ENCODE measurements around the gene DIDO1. TPM values are rescaled to one million over a fixed set of nuclear protein-coding genes. Genes with fewer than 3 reads are reported as not detected.

Gene DIDO1
- total RNA-seq, 1 donor from 2014 or later, result 61.2 TPM

DNA sequence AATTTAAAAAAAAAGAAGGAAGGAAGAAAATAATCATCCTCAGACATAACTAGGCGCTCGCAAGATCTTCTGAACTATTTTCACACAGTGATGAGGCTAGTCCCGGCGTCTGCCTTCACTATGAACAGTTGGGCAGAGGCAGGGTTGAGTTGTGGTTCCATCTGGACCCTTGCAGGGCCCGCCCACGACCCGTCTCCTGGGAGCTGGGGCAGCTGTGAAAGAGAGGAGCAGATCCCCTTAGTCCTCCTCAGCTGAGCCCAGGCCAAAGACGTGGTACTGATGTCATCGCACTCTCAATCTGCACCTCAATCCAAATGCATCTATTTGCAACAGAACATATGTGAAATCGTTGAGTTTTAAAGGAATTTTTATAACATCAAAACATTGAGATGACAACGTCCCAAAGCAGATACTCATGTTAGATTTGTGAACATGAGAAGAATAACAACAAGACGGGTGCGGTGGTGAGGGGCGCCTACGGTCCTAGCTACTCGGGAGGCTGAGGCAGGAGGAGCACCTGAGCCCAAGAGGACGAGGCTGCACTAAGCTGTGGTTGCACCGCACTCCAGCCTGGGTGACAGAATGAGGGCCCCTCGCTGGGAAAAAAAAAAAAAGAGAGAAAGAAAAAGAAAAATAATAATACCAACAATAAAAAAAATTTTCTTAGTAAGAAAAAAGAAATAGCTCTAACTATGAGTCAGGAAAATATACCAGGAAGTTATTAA, 80.0 kb downstream of the DIDO1 start:
- H3K36me3 Mint-ChIP-seq (ENCODE audit: low read depth), result no peaks in the 10 kb centered on the region
- no peak for DNase-seq
- H3K27ac Mint-ChIP-seq, result no peak overlapping the region
- H3K4me3 Mint-ChIP-seq, result no peak overlapping the region
- intact Hi-C loops (cut with micrococcal nuclease), result no loop called here
- no peaks in the 10 kb centered on the region for H3K27me3 Mint-ChIP-seq
- H3K4me1 Mint-ChIP-seq, result no peaks in the 10 kb centered on the region
- no peaks in the 10 kb centered on the region for H3K9me3 Mint-ChIP-seq

- Mint-ChIP-seq H3K4me1 (no peaks in the 10 kb centered on the region), H3K27me3 (no peaks in the 10 kb centered on the region), H3K4me3 (no peak overlapping the region), H3K9me3 (no peaks in the 10 kb centered on the region), H3K36me3 (ENCODE audit: low read depth) (no peaks in the 10 kb centered on the region), H3K27ac (no peak overlapping the region)
- intact Hi-C loops (cut with micrococcal nuclease), result no loop called here
- DNase-seq, result no peak
These were observed 80.7 kb downstream of the DIDO1 start for GRCh38 chr20:62845416-62846160.

DNA sequence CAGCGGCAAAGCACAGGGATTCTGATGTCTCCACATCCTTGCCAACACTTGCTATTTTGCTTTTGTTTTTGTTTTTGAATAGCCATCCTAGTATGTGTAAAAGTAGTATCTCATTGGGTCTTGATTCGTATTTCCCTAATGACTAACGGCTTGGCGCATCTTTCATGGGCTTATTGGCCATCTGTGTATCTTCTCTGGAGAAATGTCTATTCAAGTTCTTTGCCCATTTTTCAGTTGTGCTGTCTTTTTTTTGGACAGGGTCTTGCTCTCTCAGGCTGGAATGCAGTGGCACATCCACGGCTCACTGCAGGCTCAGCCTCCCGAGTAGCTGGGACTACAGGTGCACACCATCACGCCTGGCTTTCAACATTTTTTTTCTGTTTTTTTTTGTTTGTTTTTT, 82.1 kb downstream of the DIDO1 start:
- H3K36me3 Mint-ChIP-seq (ENCODE audit: low read depth), result no peaks in the 10 kb centered on the region
- DNase-seq, result no peak
- no peaks in the 10 kb centered on the region for H3K27me3 Mint-ChIP-seq
- no peak overlapping the region for H3K27ac Mint-ChIP-seq
- intact Hi-C loops (cut with micrococcal nuclease), result no loop called here
- H3K9me3 Mint-ChIP-seq, result no peaks in the 10 kb centered on the region
- H3K4me3 Mint-ChIP-seq, result no peak overlapping the region
- no peaks in the 10 kb centered on the region for H3K4me1 Mint-ChIP-seq

GRCh38 chr20:62843656-62844055, 82.6 kb downstream of the DIDO1 start:
- Mint-ChIP-seq H3K27ac (no peak overlapping the region), H3K4me1 (no peaks in the 10 kb centered on the region), H3K27me3 (no peaks in the 10 kb centered on the region), H3K36me3 (ENCODE audit: low read depth) (no peaks in the 10 kb centered on the region), H3K4me3 (no peak overlapping the region), H3K9me3 (no peaks in the 10 kb centered on the region)
- DNase-seq, result no peak
- intact Hi-C loops (cut with micrococcal nuclease), result no loop called here

DNA sequence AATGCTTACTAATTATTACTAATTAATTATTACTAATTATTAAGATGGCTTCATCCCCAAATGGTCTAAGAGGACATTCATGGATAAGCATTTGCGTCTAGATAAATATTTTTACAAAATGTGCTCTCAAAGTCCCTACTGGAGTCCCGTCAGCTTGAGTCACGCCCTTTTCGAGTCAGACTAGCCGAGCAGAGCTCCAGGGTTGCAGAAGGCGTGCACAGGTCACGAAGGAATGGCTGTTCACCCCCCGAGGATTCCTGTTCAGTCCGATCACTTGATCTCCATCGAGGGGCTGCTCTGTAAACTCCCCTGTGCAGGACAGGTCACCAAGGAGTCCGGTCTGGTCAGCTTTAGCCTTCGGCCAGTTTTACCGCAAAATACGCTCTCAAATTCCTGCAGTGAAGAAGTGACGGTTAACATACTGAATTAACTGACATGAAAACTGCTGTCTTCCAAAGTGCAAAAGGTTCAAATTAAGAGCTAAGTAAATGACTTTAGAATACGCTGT, 84.5 kb downstream of the DIDO1 start:
- Mint-ChIP-seq H3K9me3 (no peaks in the 10 kb centered on the region), H3K4me3 (no peak overlapping the region), H3K27me3 (no peaks in the 10 kb centered on the region), H3K4me1 (no peaks in the 10 kb centered on the region), H3K27ac (no peak overlapping the region), H3K36me3 (ENCODE audit: low read depth) (no peaks in the 10 kb centered on the region)
- intact Hi-C loops (cut with micrococcal nuclease), result no loop called here
- DNase-seq, result no peak

- no peaks in the 10 kb centered on the region for H3K27me3 Mint-ChIP-seq
- no peaks in the 10 kb centered on the region for H3K4me1 Mint-ChIP-seq
- H3K27ac Mint-ChIP-seq, result no peak overlapping the region
- no peaks in the 10 kb centered on the region for H3K9me3 Mint-ChIP-seq
- intact Hi-C loops (cut with micrococcal nuclease), result no loop called here
- no peak overlapping the region for H3K4me3 Mint-ChIP-seq
- DNase-seq, result no peak
- no peaks in the 10 kb centered on the region for H3K36me3 Mint-ChIP-seq (ENCODE audit: low read depth)
These were observed 85.8 kb downstream of the DIDO1 start for GRCh38 chr20:62840244-62841197.

GRCh38 chr20:62839816-62840215, 86.5 kb downstream of the DIDO1 start:
- Mint-ChIP-seq H3K4me3 (no peak overlapping the region), H3K27ac (no peak overlapping the region), H3K9me3 (no peaks in the 10 kb centered on the region), H3K36me3 (ENCODE audit: low read depth) (no peaks in the 10 kb centered on the region), H3K27me3 (no peaks in the 10 kb centered on the region), H3K4me1 (no peaks in the 10 kb centered on the region)
- no peak for DNase-seq
- intact Hi-C loops (cut with micrococcal nuclease), result no loop called here

DNA sequence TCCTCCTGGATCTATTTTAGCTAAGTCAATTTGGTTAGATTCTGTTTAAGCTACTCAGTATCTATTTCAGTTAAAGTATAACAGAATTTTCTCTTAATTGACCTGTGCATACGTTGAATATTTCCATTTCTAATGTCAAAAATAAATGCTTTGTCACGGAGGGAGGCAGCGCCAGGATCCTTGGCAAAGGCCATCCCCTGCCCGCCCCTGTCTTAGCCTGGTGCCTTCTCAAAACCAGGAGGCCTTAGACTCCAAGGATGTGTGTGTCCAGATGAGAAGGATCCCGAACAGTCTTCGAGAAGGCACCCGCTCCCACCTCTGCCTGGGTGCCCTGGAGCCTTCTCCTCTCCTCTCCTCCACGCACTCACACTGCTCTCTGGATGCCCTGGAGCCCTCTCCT, 87.0 kb downstream of the DIDO1 start:
- intact Hi-C loops (cut with micrococcal nuclease), result no loop called here
- Mint-ChIP-seq H3K36me3 (ENCODE audit: low read depth) (no peaks in the 10 kb centered on the region), H3K27me3 (no peaks in the 10 kb centered on the region), H3K9me3 (no peaks in the 10 kb centered on the region), H3K4me3 (no peak overlapping the region), H3K4me1 (no peaks in the 10 kb centered on the region), H3K27ac (no peak overlapping the region)
- DNase-seq, result no peak

GRCh38 chr20:62838128-62838891, 88.0 kb downstream of the DIDO1 start:
- H3K27ac Mint-ChIP-seq, result no peak overlapping the region
- intact Hi-C loops (cut with micrococcal nuclease), result no loop called here
- no peaks in the 10 kb centered on the region for H3K4me1 Mint-ChIP-seq
- H3K36me3 Mint-ChIP-seq (ENCODE audit: low read depth), result no peaks in the 10 kb centered on the region
- no peak for DNase-seq
- no peaks in the 10 kb centered on the region for H3K9me3 Mint-ChIP-seq
- no peaks in the 10 kb centered on the region for H3K27me3 Mint-ChIP-seq
- H3K4me3 Mint-ChIP-seq, result no peak overlapping the region

DNA sequence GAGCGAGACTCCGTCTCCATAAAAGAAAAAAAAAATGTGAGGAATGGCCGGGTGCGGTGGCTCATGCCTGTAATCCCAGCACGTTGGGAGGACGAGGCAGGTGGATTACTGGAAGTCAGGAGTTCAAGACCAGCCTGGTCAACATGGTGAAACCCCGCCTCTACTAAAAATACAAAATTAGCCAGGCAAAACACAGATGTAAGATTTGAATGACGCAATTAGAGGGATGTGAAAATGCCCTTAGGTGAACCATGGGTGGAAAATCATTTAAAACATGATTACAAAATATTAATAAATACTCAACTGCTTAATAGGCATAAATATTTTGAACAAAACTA, 88.5 kb downstream of the DIDO1 start:
- Mint-ChIP-seq H3K36me3 (ENCODE audit: low read depth) (no peaks in the 10 kb centered on the region), H3K27ac (no peak overlapping the region), H3K9me3 (no peaks in the 10 kb centered on the region), H3K27me3 (no peaks in the 10 kb centered on the region), H3K4me3 (no peak overlapping the region), H3K4me1 (peaks cover 2% of the 10 kb centered on the region)
- no peak for DNase-seq
- intact Hi-C loops (cut with micrococcal nuclease), result no loop called here

DNA sequence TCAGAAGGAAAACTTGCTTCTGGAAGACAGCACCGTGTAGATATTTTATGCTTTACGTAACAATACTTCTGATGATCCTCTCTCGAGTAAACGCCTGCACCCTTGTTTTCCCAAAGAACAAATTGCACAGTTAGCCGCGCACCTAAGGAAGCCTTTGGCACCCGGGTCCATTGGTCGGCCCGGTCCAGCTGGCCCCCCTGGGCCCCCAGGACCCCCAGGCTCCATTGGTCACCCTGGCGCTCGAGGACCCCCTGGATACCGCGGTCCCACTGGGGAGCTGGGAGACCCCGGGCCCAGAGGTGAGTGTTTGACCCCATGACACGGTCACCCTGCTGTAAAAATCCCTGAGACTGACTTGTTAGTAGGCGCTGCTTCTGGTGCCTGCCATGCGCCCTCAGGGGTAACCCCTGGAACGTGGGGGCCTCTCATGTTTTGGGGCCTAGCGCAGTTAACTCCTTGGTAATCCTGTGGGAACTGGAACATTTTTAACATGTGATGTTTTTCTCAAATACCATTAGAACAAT, 89.3 kb downstream of the DIDO1 start:
- intact Hi-C loops (cut with micrococcal nuclease), result no loop called here
- H3K4me1 Mint-ChIP-seq, result peaks cover 7% of the 10 kb centered on the region
- no peaks in the 10 kb centered on the region for H3K36me3 Mint-ChIP-seq (ENCODE audit: low read depth)
- no peaks in the 10 kb centered on the region for H3K9me3 Mint-ChIP-seq
- DNase-seq, result no peak
- H3K4me3 Mint-ChIP-seq, result no peak overlapping the region
- H3K27ac Mint-ChIP-seq, result no peak overlapping the region
- H3K27me3 Mint-ChIP-seq, result no peaks in the 10 kb centered on the region

GRCh38 chr20:62835931-62836861, 90.1 kb downstream of the DIDO1 start:
- Mint-ChIP-seq H3K27me3 (no peaks in the 10 kb centered on the region), H3K9me3 (no peaks in the 10 kb centered on the region), H3K27ac (no peak overlapping the region), H3K4me1 (peaks cover 7% of the 10 kb centered on the region), H3K36me3 (ENCODE audit: low read depth) (no peaks in the 10 kb centered on the region), H3K4me3 (no peak overlapping the region)
- DNase-seq, result no peak
- intact Hi-C loops (cut with micrococcal nuclease), result no loop called here
